SK-N-SH treated with all-trans-retinoic acid at 6 μM for 48 hours (cell line): ENCODE data around the gene SEMA7A.

Experiments
- ATAC-seq: fragments of 200-7000 bp; cut with Tn5 transposase; 3 replicates; pipeline ENCODE4 v1.9.1; 2020; ENCODE audit warnings: mild to moderate bottlenecking, moderate library complexity
- ARNTL ChIP-seq: fragments of 450-650 bp; formaldehyde crosslinking; IDR thresholded peaks from 2 replicates; pipeline ENCODE4 v1.5.0; 2020; ENCODE audit warnings: low read depth, mild to moderate bottlenecking, moderate library complexity, borderline replicate concordance
- BACH2 ChIP-seq: fragments of 250-450 bp; sonication (Bioruptor Pico); IDR thresholded peaks from 2 replicates; pipeline ENCODE4 v1.9.0; 2021; ENCODE audit warnings: mild to moderate bottlenecking, borderline replicate concordance
- CREB5 ChIP-seq: fragments of 250-450 bp; sonication (Bioruptor Pico); IDR thresholded peaks from 2 replicates; pipeline ENCODE4 v1.5.1; 2020; ENCODE audit warnings: low read depth, mild to moderate bottlenecking, moderate library complexity
- CSDC2 ChIP-seq: fragments of 250-450 bp; sonication (Bioruptor Pico); IDR thresholded peaks from 2 replicates; pipeline ENCODE4 v1.5.0; 2020; ENCODE audit warnings: mild to moderate bottlenecking, moderate library complexity
- CSRNP3 ChIP-seq: fragments of 250-450 bp; sonication (Bioruptor Pico); IDR thresholded peaks from 2 replicates; pipeline ENCODE4 v1.5.1; 2021; ENCODE audit warnings: mild to moderate bottlenecking, moderate library complexity
- ESRRG ChIP-seq: fragments of 250-450 bp; sonication (Bioruptor Pico); IDR thresholded peaks from 2 replicates; pipeline ENCODE4 v1.6.1; 2021; ENCODE audit warnings: mild to moderate bottlenecking
- GLIS3 ChIP-seq: fragments of 250-450 bp; sonication (Bioruptor Pico); IDR thresholded peaks from 2 replicates; pipeline ENCODE4 v1.5.0; 2020; ENCODE audit warnings: mild to moderate bottlenecking, moderate library complexity
- ISL1 ChIP-seq: fragments of 250-450 bp; sonication (Bioruptor Pico); IDR thresholded peaks from 2 replicates; pipeline ENCODE4 v2.1.2; 2022; ENCODE audit warnings: mild to moderate bottlenecking, moderate library complexity
- OSR1 ChIP-seq: fragments of 250-450 bp; sonication (Bioruptor Pico); IDR thresholded peaks from 2 replicates; pipeline ENCODE4 v1.8.0; 2022; ENCODE audit warnings: moderate library complexity, mild to moderate bottlenecking, inconsistent platforms
- POU6F1 ChIP-seq: fragments of 250-450 bp; sonication (Bioruptor Pico); IDR thresholded peaks from 2 replicates; pipeline ENCODE4 v1.8.0; 2021; ENCODE audit warnings: low read depth, mild to moderate bottlenecking, moderate library complexity, borderline replicate concordance
- PPARA ChIP-seq: fragments of 250-450 bp; sonication (Bioruptor Pico); IDR thresholded peaks from 2 replicates; pipeline ENCODE4 v1.5.0; 2020; ENCODE audit warnings: mild to moderate bottlenecking, borderline replicate concordance
- RARB ChIP-seq: fragments of 250-450 bp; sonication (Bioruptor Pico); IDR thresholded peaks from 2 replicates; pipeline ENCODE4 v1.8.0; 2021; ENCODE audit warnings: mild to moderate bottlenecking, moderate library complexity
- SNAI2 ChIP-seq: fragments of 250-450 bp; sonication (Bioruptor Pico); IDR thresholded peaks from 2 replicates; pipeline ENCODE4 v1.5.0; 2020; ENCODE audit warnings: mild to moderate bottlenecking, moderate library complexity
- TCF4 ChIP-seq: fragments of 250-450 bp; sonication (Bioruptor Pico); IDR thresholded peaks from 2 replicates; pipeline ENCODE4 v1.8.0; 2021; ENCODE audit warnings: mild to moderate bottlenecking, moderate library complexity, borderline replicate concordance
- TOX ChIP-seq: fragments of 250-450 bp; sonication (Bioruptor Pico); IDR thresholded peaks from 2 replicates; pipeline ENCODE4 v1.8.0; 2021; ENCODE audit warnings: mild to moderate bottlenecking, moderate library complexity, borderline replicate concordance
- TSHZ2 ChIP-seq: fragments of 250-450 bp; sonication (Bioruptor Pico); IDR thresholded peaks from 2 replicates; pipeline ENCODE4 v1.5.0; 2020; ENCODE audit warnings: mild to moderate bottlenecking, moderate library complexity
- ZC3H10 ChIP-seq: fragments of 250-450 bp; sonication (Bioruptor Pico); IDR thresholded peaks from 2 replicates; pipeline ENCODE4 v1.5.1; 2021; ENCODE audit warnings: mild to moderate bottlenecking, moderate library complexity
- ZFP3 ChIP-seq: fragments of 250-450 bp; sonication (Bioruptor Pico); IDR thresholded peaks from 2 replicates; pipeline ENCODE4 v1.5.0; 2020; ENCODE audit warnings: mild to moderate bottlenecking, moderate library complexity
- ZFP30 ChIP-seq: fragments of 450-650 bp; formaldehyde crosslinking; IDR thresholded peaks from 2 replicates; pipeline ENCODE4 v1.5.0; 2022; ENCODE audit warnings: mild to moderate bottlenecking, moderate library complexity
- ZNF565 ChIP-seq: fragments of 450-650 bp; formaldehyde crosslinking; conservative IDR thresholded peaks from 2 replicates; pipeline ENCODE4 v1.5.0; 2020; ENCODE audit warnings: low read depth, mild to moderate bottlenecking, moderate library complexity
- ZNF70 ChIP-seq: fragments of 450-650 bp; formaldehyde crosslinking; IDR thresholded peaks from 2 replicates; pipeline ENCODE4 v1.5.0; 2020; ENCODE audit warnings: mild to moderate bottlenecking, moderate library complexity
- ZNF8 ChIP-seq: fragments of 450-650 bp; formaldehyde crosslinking; IDR thresholded peaks from 2 replicates; pipeline ENCODE4 v1.5.0; 2020; ENCODE audit warnings: mild to moderate bottlenecking, moderate library complexity

SEMA7A gene

GRCh38 chr15:74399511-74400312 lies 34.0 kb downstream of the SEMA7A start (continued):
- TF ChIP-seq POU6F1 (CRISPR knock-in tag) (no peak), ZC3H10 (no peak), CSRNP3 (CRISPR knock-in tag) (no peak)

GRCh38 chr15:74399100-74399499 lies 34.7 kb downstream of the SEMA7A start:
- TF ChIP-seq POU6F1 (CRISPR knock-in tag) (no peak), PPARA (no peak), ISL1 (no peak), TCF4 (CRISPR knock-in tag) (no peak), TOX (CRISPR knock-in tag) (no peak), OSR1 (no peak), ZNF8 (no peak), ZFP3 (CRISPR knock-in tag) (no peak)
- no peak for ATAC-seq

- ATAC-seq = no peak
Observed at GRCh38 chr15:74398183-74398582, 35.6 kb downstream of the SEMA7A start.

More at GRCh38 chr15:74398183-74398582, 35.6 kb downstream of the SEMA7A start:
- TF ChIP-seq TCF4 (CRISPR knock-in tag) = no peak
- TF ChIP-seq TOX (CRISPR knock-in tag) = no peak
- no peak for TF ChIP-seq OSR1
- no peak for TF ChIP-seq BACH2 (CRISPR knock-in tag)
- no peak for TF ChIP-seq ZFP30 (CRISPR knock-in tag)
- TF ChIP-seq CREB5 (CRISPR knock-in tag) = no peak
- no peak for TF ChIP-seq ZNF70
- no peak for TF ChIP-seq POU6F1 (CRISPR knock-in tag)
- TF ChIP-seq ZNF8 = no peak
- no peak for TF ChIP-seq SNAI2 (CRISPR knock-in tag)
- no peak for TF ChIP-seq ZNF565 (CRISPR knock-in tag)
- no peak for TF ChIP-seq ZC3H10
- TF ChIP-seq ESRRG = no peak
- no peak for TF ChIP-seq PPARA
- TF ChIP-seq ARNTL (CRISPR knock-in tag) = no peak
- no peak for TF ChIP-seq ZFP3 (CRISPR knock-in tag)
- no peak for TF ChIP-seq TSHZ2 (CRISPR knock-in tag)
- TF ChIP-seq GLIS3 = no peak
- no peak for TF ChIP-seq CSDC2 (CRISPR knock-in tag)
- no peak for TF ChIP-seq RARB (CRISPR knock-in tag)
